Uterus (tissue), 2 donors: ENCODE measurements around the gene CCDC91.
"Not testable (repeated sequence)": the region's sequence is repeated elsewhere in the genome, so short reads cannot be mapped to it uniquely, and the experiment has no call there.

ENCODE experiments used
- POLR2A ChIP-seq, 2 donors: fragments of 450-650 bp; IDR thresholded peaks; one replicate each; pipeline ENCODE4 v1.6.1; 2016; ENCODE audit warnings: antibody characterized with exemption in 2 of 2, mild to moderate bottlenecking in 1 of 2, moderate library complexity in 1 of 2
- TF ChIP-seq, protein P1 (sequence below), 4 experiments: fragments of 200-600 bp in 2 of 4; fragments of 450-650 bp in 2 of 4; sonication (generic) in 2 of 4; IDR thresholded peaks; one replicate each; pipeline ENCODE4 v1.5.1; 2016 to 2019; ENCODE audit warnings: antibody characterized with exemption in 4 of 4, mild to moderate bottlenecking in 2 of 4, moderate library complexity in 1 of 4

- TF ChIP-seq POLR2A (IDR thresholded peaks at IDR 0.05), result not testable (repeated sequence)
- TF ChIP-seq, protein P1, sequence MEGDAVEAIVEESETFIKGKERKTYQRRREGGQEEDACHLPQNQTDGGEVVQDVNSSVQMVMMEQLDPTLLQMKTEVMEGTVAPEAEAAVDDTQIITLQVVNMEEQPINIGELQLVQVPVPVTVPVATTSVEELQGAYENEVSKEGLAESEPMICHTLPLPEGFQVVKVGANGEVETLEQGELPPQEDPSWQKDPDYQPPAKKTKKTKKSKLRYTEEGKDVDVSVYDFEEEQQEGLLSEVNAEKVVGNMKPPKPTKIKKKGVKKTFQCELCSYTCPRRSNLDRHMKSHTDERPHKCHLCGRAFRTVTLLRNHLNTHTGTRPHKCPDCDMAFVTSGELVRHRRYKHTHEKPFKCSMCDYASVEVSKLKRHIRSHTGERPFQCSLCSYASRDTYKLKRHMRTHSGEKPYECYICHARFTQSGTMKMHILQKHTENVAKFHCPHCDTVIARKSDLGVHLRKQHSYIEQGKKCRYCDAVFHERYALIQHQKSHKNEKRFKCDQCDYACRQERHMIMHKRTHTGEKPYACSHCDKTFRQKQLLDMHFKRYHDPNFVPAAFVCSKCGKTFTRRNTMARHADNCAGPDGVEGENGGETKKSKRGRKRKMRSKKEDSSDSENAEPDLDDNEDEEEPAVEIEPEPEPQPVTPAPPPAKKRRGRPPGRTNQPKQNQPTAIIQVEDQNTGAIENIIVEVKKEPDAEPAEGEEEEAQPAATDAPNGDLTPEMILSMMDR (IDR thresholded peaks at IDR 0.05), result not testable (repeated sequence)
Observed at GRCh38 chr12:28329727-28330126, 139.5 kb downstream of the CCDC91 start.
